GM12891 (cell line): ENCODE measurements around the gene SQOR.

Experiments used
- POLR2A ChIP-seq: IDR thresholded peaks from 2 replicates; pipeline ENCODE4 v1.6.1; 2011; ENCODE audit warnings: low read depth, low read length, control low read depth
- POLR2AphosphoS5 ChIP-seq: IDR thresholded peaks from 2 replicates; pipeline ENCODE4 v1.6.1; 2011; ENCODE audit warnings: low read depth, low read length, control low read depth
- TAF1 ChIP-seq: IDR thresholded peaks from 2 replicates; pipeline ENCODE4 v1.6.1; 2011; ENCODE audit warnings: low read depth, low read length, control low read depth

- TF ChIP-seq POLR2A (no peak), POLR2AphosphoS5 (no peak), TAF1 (no peak)
Measured at GRCh38 chr15:45585069-45585791, 49.6 kb upstream of the SQOR start.
